Tibial nerve (tissue), 4 donors: ENCODE measurements around the gene PRLH. TPM values are rescaled to one million over a fixed set of nuclear protein-coding genes. Genes with fewer than 3 reads are reported as not detected.

ENCODE experiments used
- DNase-seq, 2 donors: peaks; one replicate each; pipeline ENCODE4 v3.0.0-alpha.2; 2019; ENCODE audit warnings: low spot score in 2 of 2
- H3K27ac ChIP-seq, 4 donors: fragments of 200-600 bp; sonication (generic) in 3 of 4; one replicate each; pipeline ENCODE4 v1.5.1; 2017 to 2019; ENCODE audit warnings: mild to moderate bottlenecking in 1 of 4
- H3K27me3 ChIP-seq, 2 donors: fragments of 200-600 bp; sonication (generic) in 1 of 2; one replicate each; pipeline versions ENCODE4 v1.5.1 to v1.6.0; 2017 to 2019
- H3K36me3 ChIP-seq, 3 donors: fragments of 200-600 bp; sonication (generic); one replicate each; pipeline ENCODE4 v1.5.1; 2018 to 2019
- H3K4me1 ChIP-seq, 4 donors: fragments of 200-600 bp; sonication (generic) in 3 of 4; one replicate each; pipeline ENCODE4 v1.5.1; 2017 to 2019
- H3K4me3 ChIP-seq, 4 donors: fragments of 200-600 bp; sonication (generic) in 3 of 4; one replicate each; pipeline ENCODE4 v1.5.1; 2017 to 2019; ENCODE audit warnings: mild to moderate bottlenecking in 1 of 4, moderate library complexity in 1 of 4
- H3K9me3 ChIP-seq, 4 donors: fragments of 200-600 bp; sonication (generic) in 3 of 4; one replicate each; pipeline ENCODE4 v1.5.1; 2017 to 2019
- EP300 ChIP-seq, 2 donors: sonication (generic); formaldehyde crosslinking; IDR thresholded peaks; one replicate each; pipeline ENCODE4 v1.6.1; 2017; ENCODE audit warnings: antibody characterized with exemption in 2 of 2, mild to moderate bottlenecking in 1 of 2
- POLR2A ChIP-seq, 2 donors: fragments of 450-650 bp; IDR thresholded peaks; one replicate each; pipeline ENCODE4 v1.6.1; 2017; ENCODE audit warnings: antibody characterized with exemption in 2 of 2, mild to moderate bottlenecking in 2 of 2, moderate library complexity in 2 of 2
- WGBS, 2 donors: methylation state at CpG; one replicate each; pipeline ENCODE4 v1.1.5; 2018; 5-methylcytosine and 5-hydroxymethylcytosine counted together
- total RNA-seq, 4 donors: library from RNA; depleted of rRNA; stranded (reverse); fragments of >200 nt; gene quantifications; one replicate each; pipeline ENCODE4 v1.1.0, GENCODE V29; 2016
- TF ChIP-seq, protein P1 (sequence below), 5 experiments: fragments of 200-600 bp in 3 of 5; fragments of 450-650 bp in 2 of 5; sonication (generic) in 3 of 5; IDR thresholded peaks; one replicate each; pipeline ENCODE4 v1.5.1; 2016 to 2019; ENCODE audit warnings: antibody characterized with exemption in 5 of 5, mild to moderate bottlenecking in 3 of 5, moderate library complexity in 2 of 5

PRLH gene
- total RNA-seq, 4 donors from 2014 or later, result not detected

GRCh38 chr2:237569041-237569440 lies 2.7 kb downstream of the PRLH start:
- H3K36me3 ChIP-seq, result no peaks in the 10 kb centered on the region
- H3K27ac ChIP-seq, result no peak overlapping the region
- WGBS, 2 donors, result 92 to 95% methylated on average over 5 of the region's 5 CpGs
- no peak overlapping the region for H3K4me3 ChIP-seq
- DNase-seq, result no peak
- H3K4me1 ChIP-seq, result peaks cover 0 to 11% (median 0%) of the 10 kb centered on the region in 4 donors
- no peaks in the 10 kb centered on the region for H3K9me3 ChIP-seq
- TF ChIP-seq POLR2A (IDR thresholded peaks at IDR 0.05) (no peak), EP300 (IDR thresholded peaks at IDR 0.05) (no peak)
- TF ChIP-seq, protein P1, sequence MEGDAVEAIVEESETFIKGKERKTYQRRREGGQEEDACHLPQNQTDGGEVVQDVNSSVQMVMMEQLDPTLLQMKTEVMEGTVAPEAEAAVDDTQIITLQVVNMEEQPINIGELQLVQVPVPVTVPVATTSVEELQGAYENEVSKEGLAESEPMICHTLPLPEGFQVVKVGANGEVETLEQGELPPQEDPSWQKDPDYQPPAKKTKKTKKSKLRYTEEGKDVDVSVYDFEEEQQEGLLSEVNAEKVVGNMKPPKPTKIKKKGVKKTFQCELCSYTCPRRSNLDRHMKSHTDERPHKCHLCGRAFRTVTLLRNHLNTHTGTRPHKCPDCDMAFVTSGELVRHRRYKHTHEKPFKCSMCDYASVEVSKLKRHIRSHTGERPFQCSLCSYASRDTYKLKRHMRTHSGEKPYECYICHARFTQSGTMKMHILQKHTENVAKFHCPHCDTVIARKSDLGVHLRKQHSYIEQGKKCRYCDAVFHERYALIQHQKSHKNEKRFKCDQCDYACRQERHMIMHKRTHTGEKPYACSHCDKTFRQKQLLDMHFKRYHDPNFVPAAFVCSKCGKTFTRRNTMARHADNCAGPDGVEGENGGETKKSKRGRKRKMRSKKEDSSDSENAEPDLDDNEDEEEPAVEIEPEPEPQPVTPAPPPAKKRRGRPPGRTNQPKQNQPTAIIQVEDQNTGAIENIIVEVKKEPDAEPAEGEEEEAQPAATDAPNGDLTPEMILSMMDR (IDR thresholded peaks at IDR 0.05), result no peak
- H3K27me3 ChIP-seq, result peaks cover 0 to 9% of the 10 kb centered on the region in 2 donors

- Histone ChIP-seq H3K27ac (no peak overlapping the region), H3K36me3 (no peaks in the 10 kb centered on the region), H3K4me1 (peaks cover 0 to 11% (median 0%) of the 10 kb centered on the region in 4 donors), H3K9me3 (no peaks in the 10 kb centered on the region), H3K4me3 (no peak overlapping the region), H3K27me3 (peaks cover 0 to 1% of the 10 kb centered on the region in 2 donors)
- no peak for DNase-seq
- TF ChIP-seq POLR2A (IDR thresholded peaks at IDR 0.05), result no peak
- TF ChIP-seq EP300 (IDR thresholded peaks at IDR 0.05), result no peak
- TF ChIP-seq, protein P1 (IDR thresholded peaks at IDR 0.05), result no peak
- 94 to 100% methylated on average over 3 of the region's 3 CpGs for WGBS, 2 donors
These were observed 3.5 kb downstream of the PRLH start for GRCh38 chr2:237569896-237570295.

- Histone ChIP-seq H3K36me3 (no peaks in the 10 kb centered on the region), H3K27me3 (no peaks in the 10 kb centered on the region), H3K4me1 (peaks cover 0 to 11% (median 0%) of the 10 kb centered on the region in 4 donors), H3K27ac (no peak overlapping the region), H3K9me3 (no peaks in the 10 kb centered on the region), H3K4me3 (no peak overlapping the region)
- TF ChIP-seq EP300 (IDR thresholded peaks at IDR 0.05) (no peak), POLR2A (IDR thresholded peaks at IDR 0.05) (no peak)
- TF ChIP-seq, protein P1 (IDR thresholded peaks at IDR 0.05), result no peak
- DNase-seq, result no peak
- 81 to 92% methylated on average over 7 to 9 of the region's 9 CpGs for WGBS, 2 donors
These were observed 4.5 kb downstream of the PRLH start for GRCh38 chr2:237570776-237571335.

- no peak overlapping the region for H3K4me3 ChIP-seq
- H3K36me3 ChIP-seq, result no peaks in the 10 kb centered on the region
- WGBS, 2 donors, result 97 to 98% methylated on average over 7 of the region's 7 CpGs
- no peaks in the 10 kb centered on the region for H3K9me3 ChIP-seq
- DNase-seq, result no peak
- no peaks in the 10 kb centered on the region for H3K27me3 ChIP-seq
- H3K4me1 ChIP-seq, result peaks cover 0 to 11% (median 0%) of the 10 kb centered on the region in 4 donors
- H3K27ac ChIP-seq, result no peak overlapping the region
- TF ChIP-seq POLR2A (IDR thresholded peaks at IDR 0.05) (no peak), EP300 (IDR thresholded peaks at IDR 0.05) (no peak)
- TF ChIP-seq, protein P1 (IDR thresholded peaks at IDR 0.05), result no peak
These were observed 5.2 kb downstream of the PRLH start for GRCh38 chr2:237571551-237571950.

GRCh38 chr2:237572021-237572741 lies 5.8 kb downstream of the PRLH start:
- TF ChIP-seq EP300 (IDR thresholded peaks at IDR 0.05) (peak in 1 of 2 donors; percentile 40), POLR2A (IDR thresholded peaks at IDR 0.05) (no peak)
- TF ChIP-seq, protein P1 (IDR thresholded peaks at IDR 0.05), result peak; percentile 91 to 99 (median 97)
- Histone ChIP-seq H3K4me1 (peaks cover 0 to 11% (median 0%) of the 10 kb centered on the region in 4 donors), H3K4me3 (no peak overlapping the region), H3K36me3 (no peaks in the 10 kb centered on the region), H3K9me3 (no peaks in the 10 kb centered on the region), H3K27me3 (no peaks in the 10 kb centered on the region), H3K27ac (no peak overlapping the region)
- DNase-seq, result peak; percentile 79 to 88
- WGBS, 2 donors, result 11 to 13% methylated on average over 22 to 24 of the region's 24 CpGs
